ENCODE data around the gene ADCY3. TPM values are rescaled to one million over a fixed set of nuclear protein-coding genes. Genes with fewer than 3 reads are reported as not detected.

ADCY3 gene
- total RNA-seq, 3 donors from 2014 or later, result 29.3 to 89.1 (median 56.1) TPM

DNA sequence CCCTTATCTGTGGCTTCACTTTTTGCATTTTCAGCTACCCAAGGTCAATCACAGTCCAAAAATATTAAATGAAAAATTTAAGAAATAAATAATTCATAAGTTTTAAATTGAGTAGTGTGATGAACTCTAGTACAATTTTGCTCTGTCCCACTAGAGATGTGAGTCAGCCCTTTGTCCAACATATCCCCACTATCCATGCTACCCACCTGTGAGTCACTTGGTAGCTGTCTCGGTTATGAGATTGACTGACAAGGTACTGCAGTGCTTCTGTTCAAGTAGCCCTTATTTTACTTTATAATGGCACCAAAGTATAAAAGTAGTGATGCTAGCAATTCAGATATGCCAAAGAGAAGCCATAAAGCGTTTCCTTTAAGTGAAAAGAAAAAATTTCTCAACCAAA, 28.8 kb downstream of the ADCY3 start:
- Histone ChIP-seq H3K36me3 (no peaks in the 10 kb centered on the region), H3K27me3 (no peaks in the 10 kb centered on the region), H3K27ac (no peak overlapping the region), H3K9me3 (peaks cover 3 to 6% of the 10 kb centered on the region in 2 donors), H3K4me1 (no peaks in the 10 kb centered on the region), H3K4me3 (no peak overlapping the region)
- intact Hi-C loops (cut with DNase I; ENCODE audit: low total_unique reads), result no loop called here
- TF ChIP-seq POLR2A (IDR thresholded peaks at IDR 0.05) (no peak), CTCF (IDR thresholded peaks at IDR 0.05) (no peak), POLR2AphosphoS5 (IDR thresholded peaks at IDR 0.05) (no peak)
- no peak for DNase-seq (ENCODE audit: low spot score in 2 of 2)

DNA sequence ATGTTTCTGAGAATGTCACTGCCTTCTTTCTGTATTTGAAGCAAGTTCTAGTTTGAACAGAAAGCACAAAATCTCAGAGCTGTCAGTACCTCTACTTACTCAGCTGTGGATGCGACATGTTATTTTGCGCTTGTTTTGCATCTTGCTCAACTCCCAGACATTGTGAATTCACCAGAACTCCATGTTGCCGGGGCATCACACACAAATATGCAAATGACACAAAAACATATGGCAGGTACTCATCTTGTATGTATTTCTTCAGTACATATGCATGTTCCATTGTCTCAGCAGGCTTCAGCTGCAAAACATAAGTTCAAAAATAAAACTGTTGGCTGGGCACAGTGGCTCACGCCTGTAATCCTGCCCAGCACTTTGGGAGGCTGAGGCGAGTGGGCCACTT, 30.8 kb downstream of the ADCY3 start:
- no peak for DNase-seq (ENCODE audit: low spot score in 2 of 2)
- H3K27me3 ChIP-seq, result no peaks in the 10 kb centered on the region
- H3K27ac ChIP-seq, result peak overlapping the region in 1 of 2 donors; percentile 7
- H3K9me3 ChIP-seq, result no peaks in the 10 kb centered on the region
- no peaks in the 10 kb centered on the region for H3K36me3 ChIP-seq
- intact Hi-C loops (cut with DNase I; ENCODE audit: low total_unique reads), result no loop called here
- H3K4me3 ChIP-seq, result no peak overlapping the region
- H3K4me1 ChIP-seq, result no peaks in the 10 kb centered on the region
- TF ChIP-seq CTCF (IDR thresholded peaks at IDR 0.05), result no peak
- TF ChIP-seq POLR2AphosphoS5 (IDR thresholded peaks at IDR 0.05), result no peak
- no peak for TF ChIP-seq POLR2A (IDR thresholded peaks at IDR 0.05)

DNA sequence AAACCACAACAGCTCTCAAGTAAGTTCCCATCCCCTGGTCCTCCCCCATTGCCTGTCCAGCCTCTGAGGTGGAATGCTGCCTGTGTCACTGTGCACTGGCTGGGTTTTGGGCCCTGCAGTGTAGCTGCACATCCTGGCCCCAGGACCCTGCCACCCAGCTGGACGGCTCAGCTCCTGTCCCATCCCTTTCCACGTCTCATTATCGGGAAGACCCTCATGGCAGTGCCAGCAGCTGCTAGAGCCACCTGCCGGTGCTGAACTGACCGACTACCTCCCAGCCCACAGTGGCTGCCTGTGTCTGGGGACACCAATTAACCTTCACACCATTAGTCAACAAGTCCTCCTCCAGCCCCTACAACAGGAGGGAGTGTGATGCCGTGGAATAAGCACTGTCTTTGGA, 31.9 kb downstream of the ADCY3 start:
- Histone ChIP-seq H3K36me3 (no peaks in the 10 kb centered on the region), H3K4me3 (no peak overlapping the region), H3K4me1 (peaks cover 0 to 7% of the 10 kb centered on the region in 2 donors), H3K27ac (peak overlapping the region in 1 of 2 donors; percentile 7), H3K27me3 (no peaks in the 10 kb centered on the region), H3K9me3 (no peaks in the 10 kb centered on the region)
- intact Hi-C loops (cut with DNase I; ENCODE audit: low total_unique reads), result no loop called here
- no peak for DNase-seq (ENCODE audit: low spot score in 2 of 2)
- no peak for TF ChIP-seq POLR2AphosphoS5 (IDR thresholded peaks at IDR 0.05)
- no peak for TF ChIP-seq CTCF (IDR thresholded peaks at IDR 0.05)
- no peak for TF ChIP-seq POLR2A (IDR thresholded peaks at IDR 0.05)

- no peak for TF ChIP-seq POLR2AphosphoS5 (IDR thresholded peaks at IDR 0.05)
- no peak for TF ChIP-seq POLR2A (IDR thresholded peaks at IDR 0.05)
- no peak for TF ChIP-seq CTCF (IDR thresholded peaks at IDR 0.05)
- no peak for DNase-seq (ENCODE audit: low spot score in 2 of 2)
- H3K36me3 ChIP-seq, result no peaks in the 10 kb centered on the region
- H3K4me1 ChIP-seq, result peaks cover 0 to 7% of the 10 kb centered on the region in 2 donors
- intact Hi-C loops (cut with DNase I; ENCODE audit: low total_unique reads), result no loop called here
- H3K9me3 ChIP-seq, result no peaks in the 10 kb centered on the region
- H3K27me3 ChIP-seq, result no peaks in the 10 kb centered on the region
- peak overlapping the region in 1 of 2 donors; percentile 35 for H3K27ac ChIP-seq
- no peak overlapping the region for H3K4me3 ChIP-seq
Measured at GRCh38 chr2:24887307-24887874, 32.6 kb downstream of the ADCY3 start.

GRCh38 chr2:24886691-24887304, 33.2 kb downstream of the ADCY3 start:
- Histone ChIP-seq H3K27ac (peak overlapping the region in 1 of 2 donors; percentile 74), H3K4me1 (peaks cover 0 to 7% of the 10 kb centered on the region in 2 donors), H3K36me3 (no peaks in the 10 kb centered on the region), H3K27me3 (no peaks in the 10 kb centered on the region), H3K9me3 (no peaks in the 10 kb centered on the region), H3K4me3 (no peak overlapping the region)
- intact Hi-C loops (cut with DNase I; ENCODE audit: low total_unique reads), result no loop called here
- TF ChIP-seq POLR2AphosphoS5 (IDR thresholded peaks at IDR 0.05) (no peak), CTCF (IDR thresholded peaks at IDR 0.05) (no peak), POLR2A (IDR thresholded peaks at IDR 0.05) (no peak)
- no peak for DNase-seq (ENCODE audit: low spot score in 2 of 2)

Measured in breast epithelium (tissue), 4 donors.